Nephron progenitor cell (in vitro differentiated cells): Measurements from ENCODE around the gene XAGE1A.
"Not testable (repeated sequence)": the region's sequence is repeated elsewhere in the genome, so short reads cannot be mapped to it uniquely, and the experiment has no call there.

ENCODE experiments used
- DNase-seq: peaks from one replicate; pipeline ENCODE4 v3.0.0; 2021
- H3K27ac Mint-ChIP-seq: 2 replicates; pipeline ENCODE4 v1.8.0; 2021; ENCODE audit warnings: mild to moderate bottlenecking, moderate library complexity, mixed read lengths
- H3K27me3 Mint-ChIP-seq: 2 replicates; pipeline ENCODE4 v1.8.0; 2021; ENCODE audit warnings: mild to moderate bottlenecking, low read depth, mixed read lengths; ENCODE audit not compliant: poor library complexity
- H3K36me3 Mint-ChIP-seq: 2 replicates; pipeline ENCODE4 v1.8.0; 2021; ENCODE audit warnings: low read depth, mixed read lengths
- H3K4me1 Mint-ChIP-seq: 2 replicates; pipeline ENCODE4 v1.8.0; 2021; ENCODE audit warnings: mixed read lengths
- H3K4me3 Mint-ChIP-seq: 2 replicates; pipeline ENCODE4 v1.8.0; 2021; ENCODE audit warnings: mild to moderate bottlenecking, moderate library complexity, mixed read lengths
- H3K9me3 Mint-ChIP-seq: 2 replicates; pipeline ENCODE4 v1.8.0; 2021; ENCODE audit warnings: mild to moderate bottlenecking, moderate library complexity, mixed read lengths
- CTCF ChIP-seq: fragments of 200-600 bp; sonication (generic); IDR thresholded peaks from 2 replicates; pipeline ENCODE4 v1.5.0; 2021; ENCODE audit warnings: antibody characterized with exemption

Gene XAGE1A

GRCh38 chrX:52495545-52496418, at the start of gene XAGE1A:
Gene XAGE1A (plus strand): TSS chrX:52495808. CDS start chrX:52497362, 1,554 bp downstream.
- not testable (repeated sequence) for H3K27ac Mint-ChIP-seq, H3K4me1 Mint-ChIP-seq, H3K36me3 Mint-ChIP-seq, H3K4me3 Mint-ChIP-seq, H3K9me3 Mint-ChIP-seq, H3K27me3 Mint-ChIP-seq, DNase-seq

GRCh38 chrX:52452031-52452430, 43.6 kb upstream of the XAGE1A start:
- not testable (repeated sequence) for H3K27me3 Mint-ChIP-seq, H3K4me1 Mint-ChIP-seq, H3K36me3 Mint-ChIP-seq, H3K4me3 Mint-ChIP-seq, H3K27ac Mint-ChIP-seq, DNase-seq
- peaks cover 25% of the 10 kb centered on the region for H3K9me3 Mint-ChIP-seq

- not testable (repeated sequence) for H3K36me3 Mint-ChIP-seq, H3K27me3 Mint-ChIP-seq, H3K27ac Mint-ChIP-seq, H3K4me3 Mint-ChIP-seq, DNase-seq, H3K4me1 Mint-ChIP-seq
- peaks cover 20% of the 10 kb centered on the region for H3K9me3 Mint-ChIP-seq
Measured at GRCh38 chrX:52471301-52471700, 24.3 kb upstream of the XAGE1A start.

GRCh38 chrX:52496419-52496772, 788 bp downstream of the XAGE1A start:
- H3K36me3 Mint-ChIP-seq, H3K27me3 Mint-ChIP-seq, H3K9me3 Mint-ChIP-seq, H3K4me3 Mint-ChIP-seq, DNase-seq, H3K27ac Mint-ChIP-seq, H3K4me1 Mint-ChIP-seq: not testable (repeated sequence)

GRCh38 chrX:52501362-52501761, 5.8 kb downstream of the XAGE1A start:
- not testable (repeated sequence) for H3K4me1 Mint-ChIP-seq, H3K27ac Mint-ChIP-seq
- H3K27me3 Mint-ChIP-seq = peaks cover 11% of the 10 kb centered on the region

GRCh38 chrX:52504551-52504950, 8.9 kb downstream of the XAGE1A start:
- Mint-ChIP-seq H3K9me3 (peaks cover 30% of the 10 kb centered on the region), H3K4me1 (no peaks in the 10 kb centered on the region), H3K27ac (no peak overlapping the region), H3K36me3 (no peaks in the 10 kb centered on the region), H3K4me3 (no peak overlapping the region), H3K27me3 (peaks cover 11% of the 10 kb centered on the region)
- no peak for TF ChIP-seq CTCF
- DNase-seq = no peak

More at GRCh38 chrX:52501362-52501761, 5.8 kb downstream of the XAGE1A start:
- not testable (repeated sequence) for H3K4me3 Mint-ChIP-seq, H3K36me3 Mint-ChIP-seq, DNase-seq
- peaks cover 11% of the 10 kb centered on the region for H3K9me3 Mint-ChIP-seq

GRCh38 chrX:52507331-52507730, 11.7 kb downstream of the XAGE1A start:
- no peaks in the 10 kb centered on the region for H3K4me1 Mint-ChIP-seq
- no peak for DNase-seq
- H3K27ac Mint-ChIP-seq = no peak overlapping the region
- H3K36me3 Mint-ChIP-seq = no peaks in the 10 kb centered on the region
- TF ChIP-seq CTCF = no peak
- no peak overlapping the region for H3K4me3 Mint-ChIP-seq
- H3K9me3 Mint-ChIP-seq = peaks cover 39% of the 10 kb centered on the region
- H3K27me3 Mint-ChIP-seq = peaks cover 11% of the 10 kb centered on the region

- Mint-ChIP-seq H3K27me3 (peaks cover 7% of the 10 kb centered on the region), H3K27ac (no peak overlapping the region), H3K9me3 (peaks cover 34% of the 10 kb centered on the region), H3K4me3 (no peak overlapping the region), H3K4me1 (no peaks in the 10 kb centered on the region), H3K36me3 (no peaks in the 10 kb centered on the region)
- TF ChIP-seq CTCF = no peak
- DNase-seq = no peak
Measured at GRCh38 chrX:52509916-52510315, 14.3 kb downstream of the XAGE1A start.

- peaks cover 28% of the 10 kb centered on the region for H3K9me3 Mint-ChIP-seq
- not testable (repeated sequence) for DNase-seq, H3K36me3 Mint-ChIP-seq, H3K4me3 Mint-ChIP-seq, H3K27me3 Mint-ChIP-seq, H3K27ac Mint-ChIP-seq, H3K4me1 Mint-ChIP-seq
Measured at GRCh38 chrX:52511126-52511525, 15.5 kb downstream of the XAGE1A start.

GRCh38 chrX:52516110-52516986, 20.7 kb downstream of the XAGE1A start:
- H3K27ac Mint-ChIP-seq, H3K36me3 Mint-ChIP-seq: not testable (repeated sequence)

GRCh38 chrX:52516987-52517325, 21.3 kb downstream of the XAGE1A start, which contains the start of gene XAGE1B:
Gene XAGE1B (minus strand): TSS chrX:52517063. CDS start chrX:52515527, 1,536 bp downstream.
- not testable (repeated sequence) for H3K9me3 Mint-ChIP-seq, H3K4me1 Mint-ChIP-seq, H3K27ac Mint-ChIP-seq, H3K4me3 Mint-ChIP-seq, H3K27me3 Mint-ChIP-seq, H3K36me3 Mint-ChIP-seq, DNase-seq

More at GRCh38 chrX:52516110-52516986, 20.7 kb downstream of the XAGE1A start:
- H3K4me1 Mint-ChIP-seq, H3K27me3 Mint-ChIP-seq, DNase-seq, H3K9me3 Mint-ChIP-seq, H3K4me3 Mint-ChIP-seq: not testable (repeated sequence)
